Ramos (cell line): ENCODE measurements around the gene PDLIM7.

Source experiments
- in situ Hi-C: fragments of 300-500 bp; cut with MboI; formaldehyde crosslinking; loops from one replicate; pipeline ENCODE4 v1.14.3; 2022; ENCODE audit warnings: low sequenced_read_pairs; ENCODE audit not compliant: unreplicated experiment

Gene PDLIM7

DNA sequence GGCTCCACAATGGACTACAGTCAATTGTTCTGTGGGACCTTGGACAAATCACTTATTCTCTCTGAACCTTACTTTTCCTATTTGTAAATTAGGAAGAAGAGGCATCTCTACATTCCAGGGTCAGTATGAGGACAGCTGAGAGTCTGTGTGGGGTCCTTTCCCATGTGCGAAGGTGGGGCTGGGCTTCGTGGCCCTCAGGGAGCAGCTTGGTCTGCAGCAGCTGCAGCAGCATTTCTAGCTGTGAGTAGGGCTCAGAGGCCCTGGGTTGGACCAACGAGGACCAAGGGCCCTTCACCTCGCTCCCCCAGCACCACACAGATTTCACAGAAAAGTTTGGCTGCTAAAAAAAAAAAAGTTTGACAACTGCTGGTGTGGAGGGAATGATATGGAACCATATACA is 28.8 kb upstream of the PDLIM7 start:
- in situ Hi-C loops = no loop called here

DNA sequence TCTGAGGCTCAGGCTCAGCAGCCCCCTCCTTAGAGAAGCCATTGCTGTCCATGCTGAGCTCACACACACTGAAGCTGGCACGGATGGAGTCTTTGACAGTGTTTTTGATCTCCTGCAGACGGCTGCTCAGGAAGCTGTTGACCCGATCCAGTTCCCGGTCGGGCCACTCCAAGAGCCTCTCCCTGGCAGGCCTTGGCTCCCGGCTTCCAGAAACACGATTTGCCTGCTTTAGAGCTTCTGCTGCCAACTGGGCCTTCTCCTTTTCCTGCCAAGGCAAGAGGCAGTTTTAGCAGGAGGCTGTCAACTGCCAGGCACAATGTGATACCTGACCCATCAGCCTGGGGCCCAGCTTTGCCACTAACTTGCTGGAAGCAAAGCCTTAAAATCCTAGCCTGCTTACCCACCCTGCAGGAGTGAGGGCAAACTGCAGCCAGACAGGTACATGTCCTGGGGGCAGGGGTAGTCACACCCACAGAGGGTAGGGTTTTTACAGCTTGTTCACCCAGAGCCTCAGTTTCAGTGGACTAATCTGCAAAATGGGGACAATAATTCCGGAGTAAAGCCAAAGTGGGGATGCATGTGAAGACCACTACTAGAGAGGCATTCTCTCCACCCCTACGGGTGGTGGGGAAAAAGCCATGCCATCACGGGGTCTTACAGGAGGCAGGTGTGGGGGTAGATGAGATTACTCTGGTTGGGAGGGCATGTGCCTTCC is 27.7 kb upstream of the PDLIM7 start:
- in situ Hi-C loops = no loop called here

DNA sequence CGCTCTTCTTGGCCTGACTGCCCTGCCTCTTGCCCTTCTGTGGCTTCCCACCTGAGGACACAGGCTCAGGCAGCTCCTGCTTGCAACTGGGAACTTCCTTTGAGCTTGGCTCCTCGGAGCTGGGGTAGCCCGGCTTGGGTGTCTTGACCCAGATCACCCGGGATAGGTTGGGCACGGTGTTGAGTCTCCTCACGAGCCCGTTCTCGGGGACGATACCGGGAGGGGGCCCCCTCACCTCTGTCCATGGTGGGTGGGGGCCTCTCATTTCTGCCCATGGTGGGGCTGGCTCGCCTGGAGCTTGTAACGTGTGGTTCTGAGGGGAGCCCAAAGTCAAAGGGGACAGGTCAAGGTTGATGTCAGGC is 27.1 kb upstream of the PDLIM7 start:
- in situ Hi-C loops = no loop called here

DNA sequence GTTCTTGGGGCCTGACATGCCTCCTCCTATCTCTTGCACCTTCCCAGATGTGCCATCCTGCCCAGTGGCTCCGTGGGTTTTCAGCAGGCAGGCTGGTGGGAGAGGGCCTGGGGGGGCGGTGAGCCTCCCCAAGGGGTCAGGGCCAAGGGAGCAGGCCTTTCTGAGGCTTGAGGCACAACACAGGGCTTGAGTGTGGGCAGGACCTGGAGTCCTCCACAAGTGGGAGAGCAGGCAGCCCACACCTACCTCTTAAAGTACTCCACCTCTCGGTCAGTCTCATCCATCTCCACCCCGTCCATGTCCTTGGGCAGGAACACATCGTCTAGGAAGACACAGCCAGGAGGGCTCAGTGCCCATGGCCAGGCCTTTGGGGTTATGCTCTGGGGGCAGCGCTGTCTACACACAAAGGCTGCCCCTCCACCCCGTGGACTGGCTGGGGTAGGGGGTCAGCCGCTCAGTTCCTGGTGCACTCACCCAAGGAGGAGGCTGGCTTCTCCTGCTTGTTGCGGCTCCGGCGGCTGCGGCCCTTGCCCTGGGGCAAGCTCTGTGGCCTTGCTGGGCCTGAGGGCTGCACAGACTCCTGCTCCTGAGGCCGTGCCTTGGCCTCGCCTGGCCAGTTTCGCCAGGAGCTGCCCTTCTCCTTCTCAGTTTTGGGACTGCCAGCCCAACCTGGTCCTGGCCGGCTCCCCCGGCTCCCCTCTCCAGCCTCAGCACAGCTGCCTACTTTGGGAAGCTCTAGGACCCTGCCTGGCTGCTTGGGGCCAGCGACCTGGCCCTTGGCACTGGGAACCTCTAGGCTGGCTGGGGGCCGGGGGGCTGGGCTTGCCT is 26.5 kb upstream of the PDLIM7 start:
- in situ Hi-C loops = no loop called here

DNA sequence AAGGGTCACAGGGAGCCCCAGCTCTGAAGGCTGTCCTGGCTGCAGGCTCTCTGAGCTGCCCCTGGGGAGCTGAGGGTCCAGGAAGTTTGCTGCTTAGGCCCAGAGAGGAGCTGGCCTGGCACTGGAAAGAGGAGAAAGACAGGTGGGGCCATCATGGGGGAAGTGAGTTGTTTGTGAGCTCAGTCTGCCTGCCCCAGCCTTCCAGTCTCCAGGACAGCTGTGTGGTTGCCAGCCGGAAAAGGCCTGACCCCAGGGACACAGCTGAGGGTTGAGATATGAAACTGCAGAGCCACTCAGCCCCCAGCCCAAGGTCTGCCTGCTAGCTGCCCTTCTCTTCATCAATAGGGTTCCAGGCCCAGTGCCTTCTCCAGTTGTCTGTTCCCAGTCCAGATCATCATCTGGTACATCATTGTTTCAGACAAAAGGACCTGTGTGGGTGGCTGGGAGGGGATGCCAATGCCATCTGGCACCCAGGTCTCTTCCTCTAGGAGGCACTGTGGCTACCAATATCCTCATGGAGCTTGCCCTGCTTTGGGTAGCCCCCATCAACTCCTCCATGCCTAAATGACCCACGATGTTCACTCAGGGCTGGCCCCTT is 23.6 kb upstream of the PDLIM7 start:
- in situ Hi-C loops = no loop called here

DNA sequence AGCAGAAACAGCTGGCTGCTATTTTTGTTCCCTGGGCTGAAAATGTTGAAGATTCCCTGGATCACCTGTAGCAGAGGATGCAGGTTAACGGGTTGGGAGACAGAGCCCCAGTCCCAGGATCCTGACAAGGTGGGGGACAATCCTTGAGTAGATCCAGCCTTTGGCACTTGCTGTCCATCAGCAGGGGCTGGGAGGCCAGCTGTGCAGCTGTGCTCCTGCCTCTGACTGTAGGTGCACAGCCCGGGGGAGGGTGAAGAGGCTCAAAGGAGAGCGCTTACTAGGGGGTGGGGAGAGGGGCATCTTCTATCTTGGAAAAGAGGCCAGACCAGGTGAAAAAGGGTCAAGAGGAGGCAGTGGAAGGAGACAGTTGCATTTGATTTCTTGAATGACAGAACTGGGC is 22.9 kb upstream of the PDLIM7 start:
- in situ Hi-C loops = no loop called here

DNA sequence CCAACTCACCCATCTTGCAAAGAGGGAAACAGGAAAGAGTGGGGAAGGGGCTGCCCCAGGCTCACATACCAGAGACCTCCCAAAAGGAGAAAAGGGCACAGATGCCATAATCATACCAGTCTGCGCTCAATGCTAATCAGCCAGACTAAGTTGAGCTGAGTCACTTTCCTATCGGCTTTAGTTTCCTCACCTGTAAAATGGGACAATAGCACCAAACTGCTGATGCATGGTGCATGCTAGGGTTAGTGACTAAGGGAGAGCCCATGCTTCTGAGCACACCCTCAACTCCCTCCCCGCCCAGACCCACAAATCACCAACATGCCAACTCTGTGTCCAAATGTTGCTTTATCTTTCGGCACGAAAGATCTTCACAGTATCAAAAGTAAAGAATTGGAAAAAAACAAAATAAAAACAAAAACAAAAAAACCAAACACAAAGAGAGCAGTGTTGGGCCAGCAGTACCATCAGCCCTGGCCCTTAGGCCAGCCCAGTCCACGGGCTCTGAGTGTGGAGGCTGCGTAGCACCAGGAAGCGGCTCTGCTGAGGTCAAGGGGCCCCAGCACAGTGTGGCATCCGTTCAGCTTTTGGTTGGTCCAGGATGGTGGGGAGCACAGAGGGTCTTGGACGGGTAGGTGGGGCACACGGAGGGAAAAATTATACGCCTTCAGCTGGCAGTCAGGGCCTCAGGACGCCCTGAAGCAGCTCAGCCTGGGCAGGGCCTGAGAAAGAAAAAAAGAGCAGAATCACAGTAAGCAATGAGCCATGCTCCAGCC is 22.2 kb upstream of the PDLIM7 start:
- in situ Hi-C loops = no loop called here

DNA sequence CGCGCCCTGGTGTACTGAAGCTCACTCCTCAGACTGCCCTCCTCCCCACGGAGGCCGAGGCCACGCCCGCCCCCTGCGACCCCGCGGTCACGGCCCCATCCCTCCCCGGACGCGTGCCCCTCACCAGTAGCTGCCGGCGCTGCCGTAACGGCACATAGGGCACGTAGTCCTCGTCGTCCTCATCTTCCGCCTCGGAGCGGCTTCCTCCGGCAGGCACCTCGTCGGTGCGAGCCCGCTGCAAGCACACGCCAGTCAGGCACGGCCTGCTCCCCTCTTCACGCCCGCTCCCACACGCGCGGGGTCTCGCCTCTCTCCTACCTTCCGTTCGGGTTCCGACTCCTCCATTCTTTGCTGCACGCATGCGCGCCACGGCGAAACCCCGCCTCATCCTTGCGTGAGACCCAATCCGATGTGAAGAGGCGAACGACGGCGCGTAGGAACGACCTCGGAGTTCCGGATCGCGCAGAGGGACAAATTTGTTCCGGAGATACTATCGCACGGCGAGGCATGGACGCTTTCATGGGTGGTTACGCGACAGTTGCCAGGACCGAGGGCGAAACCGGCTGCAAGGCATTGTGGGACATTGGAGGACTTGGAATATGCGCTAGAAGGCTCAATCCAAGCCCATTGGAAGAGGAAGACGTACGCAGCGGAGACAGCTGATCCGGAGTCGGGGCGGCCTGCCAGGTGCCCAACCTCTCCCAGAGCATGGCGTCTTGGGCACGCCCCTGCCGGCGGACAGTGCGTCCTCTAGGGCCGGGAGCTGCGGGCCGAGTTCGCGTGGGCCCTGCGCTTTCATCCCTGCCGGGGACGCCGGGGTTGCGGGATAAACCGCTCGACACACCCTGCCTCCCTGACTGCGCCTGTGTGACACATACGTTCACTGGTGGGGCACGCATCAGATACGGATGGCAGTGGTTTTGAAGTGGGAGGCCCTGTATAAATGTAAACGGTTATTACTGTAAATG is 19.5 kb upstream of the PDLIM7 start, which contains the start of gene DDX41:
Gene DDX41, minus strand, starts transcription at position 361 of the 968 bp plus-strand sequence. Its CDS starts 16 bp downstream, at position 345.
- in situ Hi-C loops = no loop called here

DNA sequence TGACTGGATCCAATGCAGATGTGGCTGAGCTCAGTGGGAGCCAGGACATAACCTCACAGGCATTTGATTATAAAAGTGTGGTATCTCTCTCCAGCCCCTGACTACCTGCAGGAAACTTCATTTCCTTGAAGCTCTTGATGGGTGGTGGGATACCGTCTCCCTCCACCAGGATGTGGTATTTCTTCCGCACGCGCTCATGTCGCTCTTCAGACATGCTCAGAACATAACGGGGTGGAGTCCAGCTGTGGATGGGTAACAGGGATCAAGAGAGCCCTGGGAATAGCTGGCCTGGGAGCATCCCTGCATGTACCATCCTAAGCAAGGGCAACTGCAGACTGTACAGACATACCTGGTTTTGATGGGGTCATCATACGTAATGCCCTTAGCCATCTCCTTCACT is 18.2 kb upstream of the PDLIM7 start:
- in situ Hi-C loops = no loop called here

DNA sequence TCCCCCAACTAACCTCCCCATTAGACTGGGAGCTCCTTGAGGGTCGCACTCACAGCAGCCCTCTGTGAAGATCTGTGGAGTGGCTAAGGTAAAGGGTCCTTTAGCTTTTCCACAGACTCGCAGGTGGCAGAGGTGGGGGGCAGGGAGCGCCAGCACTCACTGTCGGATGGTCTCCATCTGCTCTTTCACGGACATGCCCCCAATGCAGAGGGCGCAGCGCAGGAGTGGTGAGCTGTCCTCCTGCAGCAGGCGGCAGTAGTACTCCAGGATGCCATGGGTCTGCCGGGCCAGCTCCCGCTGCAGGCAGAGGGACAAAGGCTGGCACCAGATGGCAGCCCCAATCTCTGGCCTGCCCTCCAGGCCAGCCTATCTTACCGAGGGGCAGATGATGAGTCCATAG is 17.1 kb upstream of the PDLIM7 start:
- in situ Hi-C loops = no loop called here

DNA sequence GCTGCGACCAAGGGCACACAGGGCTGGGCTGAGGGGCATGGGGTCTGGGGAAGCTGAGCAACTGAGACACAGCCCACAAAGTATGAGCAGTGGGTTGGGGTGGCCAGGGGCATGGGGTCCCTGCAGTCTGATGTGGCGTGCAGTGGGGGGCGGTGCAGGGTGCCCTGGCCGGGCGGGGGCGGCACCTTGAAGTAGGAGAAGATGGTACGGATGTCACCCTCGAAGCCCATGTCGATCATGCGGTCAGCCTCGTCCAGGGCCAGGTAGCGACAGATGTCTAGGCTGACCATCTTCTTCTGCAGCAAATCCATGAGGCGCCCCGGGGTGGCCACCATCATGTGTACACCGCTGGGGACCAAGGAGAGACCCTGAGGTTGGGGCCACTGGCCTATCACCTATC is 16.1 kb upstream of the PDLIM7 start:
- in situ Hi-C loops = no loop called here

DNA sequence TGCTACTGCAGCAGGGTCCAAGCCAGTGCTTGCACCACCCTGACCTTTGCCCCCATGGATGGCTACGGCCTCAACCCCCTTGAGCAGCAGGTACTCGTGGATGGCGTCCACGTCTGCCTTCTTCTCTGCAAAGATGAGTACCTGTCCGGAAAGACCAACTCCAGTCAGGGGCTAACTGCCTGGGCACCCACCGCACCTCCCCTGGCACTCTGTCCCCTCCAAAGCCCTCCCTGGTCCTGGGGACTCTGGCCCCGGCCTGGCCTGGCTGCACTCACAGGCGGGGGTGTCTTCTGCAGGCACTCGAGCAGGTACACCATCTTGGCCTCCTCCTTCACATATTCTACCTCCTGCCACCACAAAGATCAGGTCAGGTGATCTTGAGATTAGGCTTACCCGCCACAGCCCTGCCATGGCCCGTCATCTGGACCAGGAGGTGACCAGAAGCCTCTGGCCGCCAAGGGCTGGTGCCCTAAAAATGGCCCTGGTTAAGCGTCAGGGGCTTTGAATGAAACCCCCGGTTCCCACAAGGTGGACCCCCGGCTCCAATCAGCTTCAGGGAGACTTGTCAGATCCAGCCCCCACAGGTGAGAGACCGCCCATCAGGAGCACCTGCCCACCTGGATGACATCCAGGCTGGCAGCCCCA is 15.5 kb upstream of the PDLIM7 start:
- in situ Hi-C loops = no loop called here

DNA sequence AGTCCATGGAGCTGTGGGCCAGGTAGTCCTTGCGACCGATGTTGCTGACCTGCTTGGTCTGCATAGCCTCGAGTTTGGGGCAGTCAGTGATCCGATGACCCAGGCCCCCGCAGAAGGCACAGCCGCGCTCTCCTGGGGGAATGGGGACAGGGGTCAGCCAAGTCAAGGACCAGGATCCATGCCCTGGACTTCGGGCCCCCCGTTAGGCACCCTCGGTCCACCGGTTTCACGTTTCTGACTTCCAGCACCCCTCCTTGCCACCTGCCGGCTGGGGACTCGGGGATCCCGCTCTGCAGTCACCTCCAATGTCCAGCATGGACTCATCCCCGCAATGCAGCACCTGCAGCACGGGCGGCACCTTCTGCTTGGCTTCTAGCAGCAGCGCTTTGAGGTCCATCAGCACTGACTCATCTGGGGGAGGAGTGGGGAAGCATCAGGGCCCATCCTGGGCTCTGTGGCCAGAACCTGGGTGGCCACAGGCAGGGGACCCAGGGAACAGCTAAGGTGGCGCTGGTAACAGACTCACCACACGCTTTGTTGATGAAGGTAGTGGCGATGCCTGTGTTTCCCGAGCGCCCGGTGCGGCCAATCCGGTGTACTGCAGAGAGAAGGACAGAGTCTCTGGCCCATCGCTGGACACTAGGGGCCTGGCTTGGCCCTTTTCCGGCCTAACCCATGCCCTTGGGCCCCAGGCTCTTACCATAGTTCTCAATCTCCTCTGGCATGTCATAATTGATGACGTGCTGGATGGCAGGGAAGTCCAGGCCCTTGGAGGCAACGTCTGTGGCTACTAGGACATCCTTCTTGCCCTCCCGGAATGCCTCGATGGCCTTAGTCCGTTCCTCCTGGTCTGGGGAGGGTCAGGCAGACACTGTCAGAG is 14.6 kb upstream of the PDLIM7 start:
- in situ Hi-C loops = no loop called here

DNA sequence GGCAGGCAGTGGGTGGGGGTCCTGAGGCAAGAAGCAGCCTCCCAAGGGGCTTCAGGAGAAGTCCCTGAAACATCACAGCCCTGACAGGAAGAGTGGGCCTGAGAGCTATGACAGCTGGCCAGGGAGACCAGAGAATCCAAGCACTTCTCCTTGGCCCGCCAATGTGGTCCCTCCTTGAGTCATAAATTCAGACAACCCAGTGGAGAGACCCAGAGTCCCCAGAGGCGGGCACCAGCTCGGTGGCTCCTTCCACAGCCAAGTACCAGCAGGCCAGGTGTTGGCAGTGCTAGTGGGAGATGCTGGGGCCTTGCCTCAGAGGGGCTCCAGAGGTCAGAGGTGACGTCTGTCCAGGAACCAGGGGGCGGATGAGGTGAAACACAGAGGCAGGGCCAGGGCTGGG is 13.8 kb upstream of the PDLIM7 start:
- in situ Hi-C loops = no loop called here

DNA sequence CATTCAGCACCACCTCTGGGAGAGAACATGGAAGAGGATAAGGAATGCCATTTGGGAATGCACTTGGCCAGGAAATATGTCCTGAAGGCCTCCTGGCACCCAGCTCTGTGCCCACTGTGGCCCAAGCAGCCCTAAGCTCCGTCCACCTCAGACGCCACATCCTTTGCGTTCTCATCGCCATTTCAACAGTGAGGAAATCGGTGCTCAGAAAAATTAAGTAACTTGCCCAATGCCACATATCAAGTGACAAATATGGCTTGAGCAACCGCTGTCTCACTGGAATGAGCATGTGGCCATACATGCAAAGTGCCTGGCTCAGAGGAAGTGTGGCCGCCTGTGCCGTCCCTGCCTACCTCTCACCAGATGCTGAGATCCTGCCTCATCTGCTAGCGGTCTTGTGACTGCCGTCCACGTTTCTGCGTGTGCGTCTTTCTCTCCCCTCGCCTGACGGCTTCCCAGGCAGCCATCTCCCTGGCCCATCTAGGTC is 13.2 kb upstream of the PDLIM7 start:
- in situ Hi-C loops = no loop called here

DNA sequence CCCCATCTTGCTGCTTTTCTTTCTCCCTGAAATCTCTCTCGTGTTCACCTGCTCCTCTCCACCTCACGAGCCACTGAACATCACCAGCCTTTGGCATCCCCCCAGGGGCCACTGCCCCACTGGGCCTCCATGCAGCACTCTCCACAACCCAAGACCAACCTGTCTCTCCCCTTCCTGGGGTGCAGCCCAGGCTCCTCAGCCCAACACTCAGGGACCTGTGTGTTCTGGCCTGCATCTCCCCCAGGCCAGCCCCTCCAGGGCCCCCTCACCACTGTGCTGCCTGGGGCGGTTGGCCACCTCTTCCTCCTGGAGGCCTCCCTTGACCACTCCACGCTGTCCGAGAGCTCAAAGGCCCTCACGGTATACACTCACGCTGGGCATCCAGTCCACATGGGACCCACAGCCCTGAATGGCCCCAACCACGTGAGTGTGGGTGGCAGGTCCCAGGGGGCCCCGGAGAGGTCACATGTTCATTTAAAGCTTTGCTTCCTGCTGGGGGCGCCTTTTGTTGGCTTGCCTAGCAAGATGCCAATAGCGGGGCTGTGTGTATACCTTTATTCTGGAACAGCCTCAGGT is 12.7 kb upstream of the PDLIM7 start:
- in situ Hi-C loops = loop anchor here (10.0 kb wide), 1 partner anchor 605 kb away; the partner anchor contains the start of gene N4BP3

DNA sequence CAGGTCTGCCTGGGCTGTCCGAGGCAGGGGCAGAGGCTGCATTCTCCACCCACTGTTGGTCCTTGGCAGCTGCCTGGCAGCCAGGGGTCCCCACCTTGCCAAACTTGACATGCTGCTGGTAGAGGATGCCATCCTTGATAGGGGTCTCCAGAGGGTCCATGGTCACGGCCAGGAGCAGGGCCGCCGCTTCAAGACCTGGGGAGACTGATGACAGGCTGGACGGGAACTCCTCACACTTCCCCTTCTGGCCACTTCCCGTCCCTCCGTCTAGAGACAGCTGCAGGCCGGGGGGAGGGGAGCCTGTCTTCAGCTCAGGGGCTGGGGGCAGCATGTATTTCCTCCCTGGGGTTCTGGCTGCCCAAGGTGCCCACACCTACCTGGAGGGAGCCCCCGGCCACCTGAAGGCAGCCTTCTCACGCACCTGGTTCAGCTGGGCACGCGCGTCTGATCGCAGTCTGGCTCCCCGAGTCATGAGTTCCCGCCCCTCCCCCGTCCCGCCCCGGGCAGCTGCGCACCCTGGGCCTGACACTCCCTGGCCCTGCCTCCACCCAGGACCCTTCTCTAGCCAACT is 12.1 kb upstream of the PDLIM7 start, which contains the start of gene DOK3:
Gene DOK3, minus strand, starts transcription at position 446 of the 571 bp plus-strand sequence. Its CDS starts 286 bp downstream, at position 160.
- in situ Hi-C loops = loop anchor here (10.0 kb wide), 1 partner anchor 605 kb away; the partner anchor contains the start of gene N4BP3
